HT1080 (cell line): ENCODE measurements around the gene XRCC1. TPM values are rescaled to one million over a fixed set of nuclear protein-coding genes. Genes with fewer than 3 reads are reported as not detected.

Experiments used
- total RNA-seq: library from RNA; depleted of rRNA; stranded (reverse); fragments of >200 nt; shearing (Covaris generic); gene quantifications from 2 replicates; pipeline ENCODE4 v1.2.3, GENCODE V29; 2014; rRNA removed

The XRCC1 gene
- total RNA-seq, 1 experiment from 2014 or later: 32.5 TPM

Other genes starting within 250 kb of the XRCC1 start
- not detected in 2 replicates for gene CD177, start 221.8 kb downstream of the XRCC1 start, total RNA-seq
- gene TEX101, start 160.6 kb downstream of the XRCC1 start, total RNA-seq: not detected in 2 replicates
- not detected in 2 replicates for gene LYPD3, start 109.9 kb downstream of the XRCC1 start, total RNA-seq
- 5.3 and 7.0 TPM in 2 replicates for gene PHLDB3, start 70.8 kb downstream of the XRCC1 start, total RNA-seq
- gene ETHE1, start 48.3 kb downstream of the XRCC1 start, total RNA-seq: 30.5 and 31.1 TPM in 2 replicates
- not detected in 2 replicates for gene ZNF575, start 42.3 kb downstream of the XRCC1 start, total RNA-seq
- 0.58 TPM in 1 of 2 replicates, not detected in the other for gene PINLYP, start 274 bp upstream of the XRCC1 start, total RNA-seq
- 7.1 and 12.4 TPM in 2 replicates for gene IRGQ, start 20.6 kb upstream of the XRCC1 start, total RNA-seq
- gene ZNF576, start 21.1 kb upstream of the XRCC1 start, total RNA-seq: 19.4 and 19.9 TPM in 2 replicates
- 0.03 TPM in 1 of 2 replicates, not detected in the other for gene SRRM5, start 36.6 kb upstream of the XRCC1 start, total RNA-seq
- 23.6 and 24.8 TPM in 2 replicates for gene ZNF428, start 44.1 kb upstream of the XRCC1 start, total RNA-seq
- 1.3 and 1.5 TPM in 2 replicates for gene CADM4, start 64.3 kb upstream of the XRCC1 start, total RNA-seq
- gene PLAUR, start 94.6 kb upstream of the XRCC1 start, total RNA-seq: 217 and 240 TPM in 2 replicates
- gene IRGC, start 140.5 kb upstream of the XRCC1 start, total RNA-seq: not detected in 2 replicates
- gene SMG9, start 179.4 kb upstream of the XRCC1 start, total RNA-seq: 29.0 and 37.5 TPM in 2 replicates
- 108 and 120 TPM in 2 replicates for gene KCNN4, start 205.4 kb upstream of the XRCC1 start, total RNA-seq
- gene LYPD5, start 226.9 kb upstream of the XRCC1 start, total RNA-seq: 0.07 and 0.37 TPM in 2 replicates